ENCODE results near the gene GNAQ.
A peak's percentile ranks its signal among the peaks of the same experiment; 100 is the strongest.

The GNAQ gene

GRCh38 chr9:78031893-78032729 lies 500 bp upstream of the GNAQ start:
- peak; percentile 14 to 95 (median 90) for DNase-seq

- peak in 50 of 58 donors; percentile 24 to 78 (median 58) for DNase-seq
Observed at GRCh38 chr9:78030553-78031443, 813 bp downstream of the GNAQ start.

GRCh38 chr9:78030296-78030552 lies 1.4 kb downstream of the GNAQ start:
- DNase-seq = peak in 28 of 58 donors; percentile 19 to 71 (median 58)

GRCh38 chr9:78029551-78030295 lies 1.9 kb downstream of the GNAQ start:
- no peak for DNase-seq

- DNase-seq = no peak
Observed at GRCh38 chr9:78028926-78029325, 2.7 kb downstream of the GNAQ start.

- DNase-seq = no peak
Observed at GRCh38 chr9:78026947-78027346, 4.7 kb downstream of the GNAQ start.

GRCh38 chr9:78026416-78026815 lies 5.2 kb downstream of the GNAQ start:
- no peak for DNase-seq

GRCh38 chr9:78025186-78025585 lies 6.4 kb downstream of the GNAQ start:
- DNase-seq = no peak

- peak in 5 of 58 donors; percentile 5 to 31 (median 14) for DNase-seq
Observed at GRCh38 chr9:78023003-78023741, 8.4 kb downstream of the GNAQ start.

- DNase-seq = peak in 5 of 58 donors; percentile 7 to 22 (median 16)
Observed at GRCh38 chr9:78021697-78022096, 9.9 kb downstream of the GNAQ start.

- DNase-seq = no peak
Observed at GRCh38 chr9:78017190-78017693, 14.4 kb downstream of the GNAQ start.

- no peak for DNase-seq
Observed at GRCh38 chr9:78015241-78015640, 16.4 kb downstream of the GNAQ start.

- DNase-seq = no peak
Observed at GRCh38 chr9:78014776-78015175, 16.8 kb downstream of the GNAQ start.

GRCh38 chr9:78013934-78014333 lies 17.7 kb downstream of the GNAQ start:
- DNase-seq = no peak

GRCh38 chr9:78011049-78011448 lies 20.6 kb downstream of the GNAQ start:
- DNase-seq = no peak

GRCh38 chr9:78010445-78010844 lies 21.2 kb downstream of the GNAQ start:
- no peak for DNase-seq

- DNase-seq = no peak
Observed at GRCh38 chr9:78009186-78009585, 22.4 kb downstream of the GNAQ start.

- DNase-seq = no peak
Observed at GRCh38 chr9:78006734-78007133, 24.9 kb downstream of the GNAQ start.

- no peak for DNase-seq
Observed at GRCh38 chr9:78005231-78006002, 26.2 kb downstream of the GNAQ start.
